ENCODE results near the gene LYPD6B.

Gene LYPD6B

GRCh38 chr2:149002891-149003740 is 35.4 kb upstream of the LYPD6B start:
- no peaks in the 10 kb centered on the region for H3K9me3 ChIP-seq (ENCODE audit: severe bottlenecking)
- H3K4me1 ChIP-seq (ENCODE audit: insufficient read depth, poor library complexity, severe bottlenecking), result peaks cover 4% of the 10 kb centered on the region
- no peak for ATAC-seq (ENCODE audit: low read depth)
- no peak for TF ChIP-seq CTCF (IDR thresholded peaks at IDR 0.05; ENCODE audit: poor library complexity, severe bottlenecking)
- no peaks in the 10 kb centered on the region for H3K27me3 ChIP-seq (ENCODE audit: insufficient read depth, poor library complexity, severe bottlenecking)
- DNase-seq (ENCODE audit: low spot score), result no peak
- no peaks in the 10 kb centered on the region for H3K36me3 ChIP-seq (ENCODE audit: low read depth)
- H3K27ac ChIP-seq (ENCODE audit: poor library complexity, severe bottlenecking), result no peak overlapping the region
- H3K4me3 ChIP-seq (ENCODE audit: severe bottlenecking), result no peak overlapping the region

GRCh38 chr2:149004836-149005235 is 33.7 kb upstream of the LYPD6B start:
- peaks cover 4% of the 10 kb centered on the region for H3K4me1 ChIP-seq (ENCODE audit: insufficient read depth, poor library complexity, severe bottlenecking)
- DNase-seq (ENCODE audit: low spot score) (no peak), ATAC-seq (ENCODE audit: low read depth) (no peak)
- H3K9me3 ChIP-seq (ENCODE audit: severe bottlenecking), result no peaks in the 10 kb centered on the region
- no peak overlapping the region for H3K27ac ChIP-seq (ENCODE audit: poor library complexity, severe bottlenecking)
- TF ChIP-seq CTCF (IDR thresholded peaks at IDR 0.05; ENCODE audit: poor library complexity, severe bottlenecking), result no peak
- H3K36me3 ChIP-seq (ENCODE audit: low read depth), result no peaks in the 10 kb centered on the region
- no peak overlapping the region for H3K4me3 ChIP-seq (ENCODE audit: severe bottlenecking)
- H3K27me3 ChIP-seq (ENCODE audit: insufficient read depth, poor library complexity, severe bottlenecking), result no peaks in the 10 kb centered on the region

GRCh38 chr2:149005471-149006077 is 32.9 kb upstream of the LYPD6B start:
- H3K27ac ChIP-seq (ENCODE audit: poor library complexity, severe bottlenecking), result no peak overlapping the region
- H3K36me3 ChIP-seq (ENCODE audit: low read depth), result no peaks in the 10 kb centered on the region
- no peak for ATAC-seq (ENCODE audit: low read depth)
- H3K4me3 ChIP-seq (ENCODE audit: severe bottlenecking), result no peak overlapping the region
- H3K9me3 ChIP-seq (ENCODE audit: severe bottlenecking), result no peaks in the 10 kb centered on the region
- H3K4me1 ChIP-seq (ENCODE audit: insufficient read depth, poor library complexity, severe bottlenecking), result peaks cover 4% of the 10 kb centered on the region
- DNase-seq (ENCODE audit: low spot score), result no peak
- H3K27me3 ChIP-seq (ENCODE audit: insufficient read depth, poor library complexity, severe bottlenecking), result no peaks in the 10 kb centered on the region
- TF ChIP-seq CTCF (IDR thresholded peaks at IDR 0.05; ENCODE audit: poor library complexity, severe bottlenecking), result no peak

- Histone ChIP-seq H3K4me3 (ENCODE audit: severe bottlenecking) (no peak overlapping the region), H3K27ac (ENCODE audit: poor library complexity, severe bottlenecking) (no peak overlapping the region), H3K9me3 (ENCODE audit: severe bottlenecking) (no peaks in the 10 kb centered on the region), H3K4me1 (ENCODE audit: insufficient read depth, poor library complexity, severe bottlenecking) (peaks cover 4% of the 10 kb centered on the region), H3K36me3 (ENCODE audit: low read depth) (no peaks in the 10 kb centered on the region), H3K27me3 (ENCODE audit: insufficient read depth, poor library complexity, severe bottlenecking) (no peaks in the 10 kb centered on the region)
- TF ChIP-seq CTCF (IDR thresholded peaks at IDR 0.05; ENCODE audit: poor library complexity, severe bottlenecking), result no peak
- ATAC-seq (ENCODE audit: low read depth) (peak; percentile 61; the same call in 2 of the 3 replicates), DNase-seq (ENCODE audit: low spot score) (no peak)
Observed at GRCh38 chr2:149006883-149007543, 31.5 kb upstream of the LYPD6B start.
